Umbilical cord (tissue), 2 donors: ENCODE results near the gene KMT5C. TPM values are rescaled to one million over a fixed set of nuclear protein-coding genes. Genes with fewer than 3 reads are reported as not detected.
A peak's percentile ranks its signal among the peaks of the same experiment; 100 is the strongest.

Source experiments
- DNase-seq: peaks from one replicate; pipeline ENCODE4 v3.0.0-alpha.2; 2015; ENCODE audit warnings: low spot score
- total RNA-seq: library from RNA; depleted of rRNA; stranded (reverse); fragments of >200 nt; gene quantifications from one replicate; pipeline ENCODE4 v1.2.3, GENCODE V29; 2014; ENCODE audit warnings: low replicate concordance; ENCODE audit not compliant: insufficient read depth

KMT5C gene
- 10.6 TPM for total RNA-seq

- DNase-seq = peak; percentile 100
Measured at GRCh38 chr19:55339105-55339888, at the start of gene KMT5C. TSS of gene KMT5C (plus strand) at chr19:55339876. CDS start at chr19:55341937, 2,061 bp downstream.

- no peak for DNase-seq
Measured at GRCh38 chr19:55297267-55297666, 42.4 kb upstream of the KMT5C start.

GRCh38 chr19:55299991-55300390 lies 39.7 kb upstream of the KMT5C start:
- no peak for DNase-seq

GRCh38 chr19:55300886-55301458 lies 38.7 kb upstream of the KMT5C start:
- no peak for DNase-seq

GRCh38 chr19:55301459-55302317 lies 38.0 kb upstream of the KMT5C start:
- DNase-seq = peak; percentile 84

GRCh38 chr19:55302318-55302703 lies 37.4 kb upstream of the KMT5C start:
- DNase-seq = no peak

- DNase-seq = no peak
Measured at GRCh38 chr19:55303477-55303876, 36.2 kb upstream of the KMT5C start.

- DNase-seq = no peak
Measured at GRCh38 chr19:55304279-55304978, 35.2 kb upstream of the KMT5C start.

GRCh38 chr19:55304980-55305379 lies 34.7 kb upstream of the KMT5C start:
- no peak for DNase-seq

- DNase-seq = peak; percentile 29
Measured at GRCh38 chr19:55305491-55305890, 34.2 kb upstream of the KMT5C start.

GRCh38 chr19:55305983-55306562 lies 33.6 kb upstream of the KMT5C start:
- DNase-seq = no peak

GRCh38 chr19:55306712-55307111 lies 33.0 kb upstream of the KMT5C start:
- no peak for DNase-seq

- DNase-seq = no peak
Measured at GRCh38 chr19:55308281-55308680, 31.4 kb upstream of the KMT5C start.

- no peak for DNase-seq
Measured at GRCh38 chr19:55309448-55309847, 30.2 kb upstream of the KMT5C start.

- DNase-seq = no peak
Measured at GRCh38 chr19:55310498-55310897, 29.2 kb upstream of the KMT5C start.

GRCh38 chr19:55311397-55311796 lies 28.3 kb upstream of the KMT5C start:
- DNase-seq = no peak

GRCh38 chr19:55311797-55312196 lies 27.9 kb upstream of the KMT5C start:
- no peak for DNase-seq

- DNase-seq = no peak
Measured at GRCh38 chr19:55312621-55313512, 26.8 kb upstream of the KMT5C start.

- DNase-seq = no peak
Measured at GRCh38 chr19:55314396-55314795, 25.3 kb upstream of the KMT5C start.

- no peak for DNase-seq
Measured at GRCh38 chr19:55315956-55316525, 23.6 kb upstream of the KMT5C start.
